Parathyroid adenoma (tissue), 2 donors: ENCODE data around the gene APEH.

ENCODE experiments used
- H2AFZ ChIP-seq: fragments of 300-600 bp; sonication (generic); one replicate; pipeline ENCODE4 v1.7.0; 2017; ENCODE audit warnings: antibody characterized with exemption, mild to moderate bottlenecking
- H3K27ac ChIP-seq: fragments of 300-600 bp; sonication (generic); one replicate; pipeline ENCODE4 v1.7.0; 2017
- H3K27me3 ChIP-seq: fragments of 300-600 bp; sonication (generic); one replicate; pipeline ENCODE4 v1.7.0; 2017; ENCODE audit warnings: low read length; ENCODE audit not compliant: control insufficient read depth, insufficient read depth
- H3K36me3 ChIP-seq: fragments of 300-600 bp; sonication (generic); one replicate; pipeline ENCODE4 v1.7.0; 2017; ENCODE audit warnings: low read length; ENCODE audit not compliant: control insufficient read depth, insufficient read depth
- H3K4me1 ChIP-seq: fragments of 300-600 bp; sonication (generic); one replicate; pipeline ENCODE4 v1.7.0; 2017; ENCODE audit warnings: control low read depth
- H3K4me2 ChIP-seq: fragments of 300-600 bp; sonication (generic); one replicate; pipeline ENCODE4 v1.7.0; 2017; ENCODE audit warnings: low read length
- H3K4me3 ChIP-seq: fragments of 300-600 bp; sonication (generic); one replicate; pipeline ENCODE4 v1.7.0; 2017; ENCODE audit warnings: low read depth, low read length
- H3K79me2 ChIP-seq: fragments of 300-600 bp; sonication (generic); one replicate; pipeline ENCODE4 v1.7.0; 2017; ENCODE audit warnings: control low read depth
- H3K9ac ChIP-seq: fragments of 300-600 bp; sonication (generic); one replicate; pipeline ENCODE4 v1.7.0; 2017; ENCODE audit warnings: mild to moderate bottlenecking
- H3K9me3 ChIP-seq: fragments of 300-600 bp; sonication (generic); one replicate; pipeline ENCODE4 v1.7.0; 2017; ENCODE audit warnings: low read length; ENCODE audit not compliant: control insufficient read depth
- TF ChIP-seq, protein P1 (sequence below): fragments of 300-600 bp; sonication (generic); IDR thresholded peaks from one replicate; pipeline ENCODE4 v1.7.0; 2017; ENCODE audit warnings: antibody characterized with exemption, mild to moderate bottlenecking
- donor health status: primary hyperparathyroidism.

Gene APEH

DNA sequence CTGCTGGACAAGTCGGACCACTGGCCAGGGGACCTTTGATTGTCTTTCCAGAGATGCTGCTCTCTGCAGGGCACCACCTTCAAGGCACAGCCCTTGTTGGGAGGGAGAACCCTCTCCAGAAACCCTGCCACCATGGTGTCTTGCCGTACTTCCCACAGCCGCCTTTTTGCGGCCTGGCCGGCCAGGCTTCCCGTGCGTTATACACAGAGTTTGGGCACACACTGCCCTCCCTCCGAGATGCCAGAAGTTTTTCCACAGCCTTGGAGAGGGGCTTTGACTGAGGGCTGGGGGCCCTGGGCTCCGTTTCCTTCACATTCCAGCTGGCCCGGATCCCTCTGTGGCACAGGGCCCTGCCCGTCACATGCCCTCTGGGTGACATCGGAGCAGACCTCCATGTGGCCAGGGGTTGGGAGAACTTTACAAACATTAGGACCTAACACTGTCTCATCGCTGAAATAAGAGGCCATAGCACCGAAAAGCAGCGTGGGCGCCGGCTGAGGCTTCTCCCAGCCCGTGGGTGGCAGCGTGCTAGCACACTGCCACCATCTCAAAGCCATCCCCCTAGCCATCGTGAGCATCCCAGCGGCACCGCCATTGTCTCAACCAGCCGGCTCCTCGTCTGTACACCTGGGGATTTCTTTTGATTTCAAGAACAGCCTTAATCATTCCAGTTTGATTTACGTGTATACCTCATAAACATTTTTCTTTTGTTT lies 6.3 kb upstream of the APEH start:
- Histone ChIP-seq H2AFZ (no peak overlapping the region), H3K27ac (no peak overlapping the region), H3K27me3 (no peaks in the 10 kb centered on the region), H3K9me3 (no peaks in the 10 kb centered on the region), H3K4me3 (no peak overlapping the region), H3K4me2 (no peak overlapping the region), H3K79me2 (peaks cover 7% of the 10 kb centered on the region), H3K4me1 (peaks cover 7% of the 10 kb centered on the region), H3K36me3 (no peaks in the 10 kb centered on the region), H3K9ac (no peak overlapping the region)
- TF ChIP-seq, protein P1, sequence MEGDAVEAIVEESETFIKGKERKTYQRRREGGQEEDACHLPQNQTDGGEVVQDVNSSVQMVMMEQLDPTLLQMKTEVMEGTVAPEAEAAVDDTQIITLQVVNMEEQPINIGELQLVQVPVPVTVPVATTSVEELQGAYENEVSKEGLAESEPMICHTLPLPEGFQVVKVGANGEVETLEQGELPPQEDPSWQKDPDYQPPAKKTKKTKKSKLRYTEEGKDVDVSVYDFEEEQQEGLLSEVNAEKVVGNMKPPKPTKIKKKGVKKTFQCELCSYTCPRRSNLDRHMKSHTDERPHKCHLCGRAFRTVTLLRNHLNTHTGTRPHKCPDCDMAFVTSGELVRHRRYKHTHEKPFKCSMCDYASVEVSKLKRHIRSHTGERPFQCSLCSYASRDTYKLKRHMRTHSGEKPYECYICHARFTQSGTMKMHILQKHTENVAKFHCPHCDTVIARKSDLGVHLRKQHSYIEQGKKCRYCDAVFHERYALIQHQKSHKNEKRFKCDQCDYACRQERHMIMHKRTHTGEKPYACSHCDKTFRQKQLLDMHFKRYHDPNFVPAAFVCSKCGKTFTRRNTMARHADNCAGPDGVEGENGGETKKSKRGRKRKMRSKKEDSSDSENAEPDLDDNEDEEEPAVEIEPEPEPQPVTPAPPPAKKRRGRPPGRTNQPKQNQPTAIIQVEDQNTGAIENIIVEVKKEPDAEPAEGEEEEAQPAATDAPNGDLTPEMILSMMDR: no peak

DNA sequence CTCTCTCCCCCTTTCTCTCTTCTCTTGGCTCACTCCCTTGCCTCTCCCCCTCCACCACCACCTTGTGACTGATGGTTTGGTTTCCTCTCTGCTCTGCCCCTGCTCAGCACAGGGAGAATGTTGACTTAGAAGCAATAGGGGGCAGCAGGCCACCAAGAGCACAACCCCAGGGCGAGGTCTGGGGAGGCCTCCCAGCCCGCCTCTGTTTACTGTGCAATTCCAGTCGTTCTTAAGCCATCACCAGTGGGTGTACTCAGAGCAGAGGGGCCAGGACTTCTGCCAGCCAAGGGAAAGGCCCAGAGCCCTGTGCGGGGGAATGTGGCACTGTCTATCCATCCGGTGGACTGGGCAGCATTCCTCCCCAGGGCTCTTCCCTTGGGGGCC lies 5.7 kb upstream of the APEH start:
- TF ChIP-seq, protein P1: no peak
- H3K27ac ChIP-seq: no peak overlapping the region

DNA sequence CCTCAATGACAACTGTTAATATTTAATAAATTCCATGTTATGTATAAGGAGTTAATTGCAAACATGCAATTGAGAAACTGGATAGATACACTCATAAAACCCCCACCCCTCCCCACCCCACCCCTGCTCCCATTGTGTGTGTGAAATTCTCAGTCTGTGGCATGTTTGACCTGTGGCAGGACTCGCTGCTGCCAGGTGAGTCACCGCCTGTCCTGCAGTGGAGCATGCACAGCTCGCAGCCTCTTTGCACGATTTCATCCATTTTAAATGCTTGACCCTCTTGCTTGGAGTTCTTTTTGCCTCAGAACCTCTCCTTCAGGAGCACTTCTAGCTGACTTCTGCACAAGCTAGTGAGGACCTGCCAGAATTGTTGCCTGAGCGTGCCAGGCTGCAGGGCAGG lies 5.3 kb upstream of the APEH start:
- no peaks in the 10 kb centered on the region for H3K9me3 ChIP-seq
- H3K79me2 ChIP-seq: peaks cover 7% of the 10 kb centered on the region
- no peak overlapping the region for H2AFZ ChIP-seq
- no peaks in the 10 kb centered on the region for H3K27me3 ChIP-seq
- no peaks in the 10 kb centered on the region for H3K36me3 ChIP-seq
- no peak overlapping the region for H3K4me3 ChIP-seq
- TF ChIP-seq, protein P1: no peak
- no peak overlapping the region for H3K27ac ChIP-seq
- no peak overlapping the region for H3K9ac ChIP-seq
- H3K4me1 ChIP-seq: peaks cover 10% of the 10 kb centered on the region
- no peak overlapping the region for H3K4me2 ChIP-seq

More for the DNA sequence above, 5.7 kb upstream of the APEH start:
- H3K9ac ChIP-seq: no peak overlapping the region
- no peak overlapping the region for H3K4me3 ChIP-seq
- H3K4me1 ChIP-seq: peaks cover 10% of the 10 kb centered on the region
- H3K27me3 ChIP-seq: no peaks in the 10 kb centered on the region
- H3K79me2 ChIP-seq: peaks cover 7% of the 10 kb centered on the region
- no peak overlapping the region for H3K4me2 ChIP-seq
- H3K9me3 ChIP-seq: no peaks in the 10 kb centered on the region
- H2AFZ ChIP-seq: no peak overlapping the region
- H3K36me3 ChIP-seq: no peaks in the 10 kb centered on the region

DNA sequence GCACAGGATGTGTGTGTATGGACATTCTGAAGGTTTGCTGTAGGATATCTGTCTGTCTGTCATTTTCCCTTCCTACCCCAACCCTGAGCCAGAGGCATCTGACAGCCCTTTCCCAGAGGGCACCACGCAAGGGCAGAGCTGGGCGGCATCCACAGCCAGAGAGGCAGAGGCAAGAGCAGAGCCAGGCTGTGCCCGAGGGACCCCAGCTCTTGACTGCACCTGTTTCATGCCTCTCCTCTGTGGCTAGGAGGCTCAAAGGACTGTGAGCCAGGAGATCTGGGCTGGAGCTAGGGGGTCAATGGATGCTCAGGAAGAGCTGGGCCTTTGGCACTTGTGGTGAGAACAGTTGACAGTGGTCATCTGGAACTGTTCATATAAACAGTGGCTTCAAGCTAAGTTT lies 4.8 kb upstream of the APEH start:
- Histone ChIP-seq H3K36me3 (no peaks in the 10 kb centered on the region), H3K27ac (no peak overlapping the region), H3K9ac (no peak overlapping the region), H2AFZ (no peak overlapping the region), H3K79me2 (peaks cover 4% of the 10 kb centered on the region), H3K27me3 (no peaks in the 10 kb centered on the region), H3K4me2 (no peak overlapping the region), H3K4me1 (peaks cover 10% of the 10 kb centered on the region), H3K9me3 (no peaks in the 10 kb centered on the region), H3K4me3 (no peak overlapping the region)
- TF ChIP-seq, protein P1: no peak

DNA sequence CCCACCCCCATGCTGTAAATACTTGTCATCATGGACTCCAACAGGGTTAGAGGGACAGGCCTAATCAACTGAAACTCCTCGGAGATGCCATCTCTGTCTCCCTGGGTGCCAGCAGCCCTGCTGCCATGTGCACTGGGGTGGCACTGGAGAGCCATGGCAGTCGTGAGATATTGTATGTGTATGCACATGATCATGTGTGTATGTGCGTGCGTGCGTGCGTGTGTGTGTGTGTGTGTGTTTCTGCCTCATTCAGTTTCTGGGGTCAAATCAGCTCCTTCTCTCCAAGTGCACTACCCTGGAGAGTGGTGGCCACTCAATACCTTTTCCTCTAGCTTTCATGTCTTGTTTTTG lies 3.2 kb upstream of the APEH start:
- Histone ChIP-seq H3K27me3 (no peaks in the 10 kb centered on the region), H3K4me2 (no peak overlapping the region), H3K9ac (no peak overlapping the region), H3K79me2 (no peaks in the 10 kb centered on the region), H3K27ac (no peak overlapping the region), H3K9me3 (no peaks in the 10 kb centered on the region), H3K4me1 (peaks cover 17% of the 10 kb centered on the region), H2AFZ (no peak overlapping the region), H3K36me3 (no peaks in the 10 kb centered on the region), H3K4me3 (no peak overlapping the region)
- TF ChIP-seq, protein P1: no peak
